ENCODE measurements around the gene NCOA7. TPM values are rescaled to one million over a fixed set of nuclear protein-coding genes. Genes with fewer than 3 reads are reported as not detected.
"Not testable (repeated sequence)": the region's sequence is repeated elsewhere in the genome, so short reads cannot be mapped to it uniquely, and the experiment has no call there.

NCOA7 gene
- total and polyA plus RNA-seq, 12 donors = 24.5 to 180 (median 70.8) TPM

DNA sequence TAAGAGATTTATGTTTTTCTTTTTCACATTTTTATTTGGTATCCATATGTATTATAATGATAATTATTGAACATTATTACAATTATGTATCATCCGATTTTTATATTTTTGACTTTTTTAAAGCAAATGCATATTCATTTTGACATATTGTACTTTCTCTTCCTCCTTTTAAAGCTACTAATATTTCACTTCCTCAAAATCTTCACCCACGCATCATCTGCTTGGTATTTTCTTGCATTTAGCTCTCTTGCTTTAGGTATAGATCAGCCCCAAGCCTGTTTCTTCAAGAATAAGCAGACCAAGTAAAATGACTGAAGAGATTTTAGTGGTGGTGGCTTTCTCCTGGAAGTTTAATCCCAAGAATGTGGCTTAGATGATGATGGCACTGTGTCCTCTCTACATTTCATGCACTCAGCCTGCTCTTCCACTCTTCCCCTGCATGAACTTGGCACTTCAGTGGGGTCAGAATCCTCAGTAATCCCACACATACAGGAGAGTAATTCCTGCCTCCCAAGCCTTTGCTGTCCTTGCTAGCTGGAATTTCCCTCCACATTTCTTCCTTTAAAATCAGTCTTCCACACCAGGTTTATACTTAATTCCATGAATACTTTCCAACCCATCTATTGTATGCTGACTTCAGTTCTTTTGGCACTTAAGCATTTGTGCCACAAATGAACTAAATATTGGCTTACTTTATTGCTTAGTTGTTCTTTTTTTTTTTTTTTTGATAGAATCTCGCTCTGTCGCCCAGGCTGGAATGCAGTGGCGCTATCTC, 8.2 kb downstream of the NCOA7 start:
- H3K4me1 ChIP-seq (replicated peaks in 1 of 2) = peaks cover 30 to 77% of the 10 kb centered on the region in 2 donors
- H3K27ac ChIP-seq = no peak overlapping the region
- WGBS, 4 donors = 83 to 91% (median 89%) methylated on average over 5 of the region's 5 CpGs
- H3K36me3 ChIP-seq (replicated peaks in 1 of 2) = no peaks in the 10 kb centered on the region
- no peak for DNase-seq
- H3K9me3 ChIP-seq (replicated peaks in 1 of 3) = no peaks in the 10 kb centered on the region
- TF ChIP-seq CTCF (IDR thresholded peaks at IDR 0.05) (no peak), POLR2A (IDR thresholded peaks at IDR 0.05) (no peak)
- H3K27me3 ChIP-seq = no peaks in the 10 kb centered on the region
- intact Hi-C loops (cut with DNase I) = no loop called here
- no peak overlapping the region for H3K4me3 ChIP-seq

DNA sequence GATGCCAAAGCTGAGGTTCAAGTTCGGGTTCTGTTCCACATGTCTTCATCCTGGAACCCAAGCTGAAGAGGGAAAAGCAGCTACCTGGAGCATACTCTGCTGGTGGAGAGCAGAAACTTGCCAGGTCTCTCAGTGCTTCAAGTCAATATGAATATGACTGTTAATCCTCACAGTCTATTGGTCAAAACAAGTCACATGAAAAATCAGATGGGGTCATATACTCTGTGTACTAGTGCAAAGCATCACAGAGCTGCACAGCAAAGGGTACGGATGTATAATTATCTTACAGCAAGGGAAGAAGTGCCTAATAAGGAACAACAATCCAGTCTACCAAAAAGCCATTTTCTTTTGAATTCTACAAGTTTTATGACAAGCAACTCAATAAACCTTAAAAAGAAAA, 11.6 kb downstream of the NCOA7 start:
- WGBS, 4 donors = 58 to 85% (median 64%) methylated on average over 2 of the region's 2 CpGs
- H3K9me3 ChIP-seq (replicated peaks in 1 of 3) = no peaks in the 10 kb centered on the region
- no peak overlapping the region for H3K4me3 ChIP-seq
- no peak for DNase-seq
- TF ChIP-seq POLR2A (IDR thresholded peaks at IDR 0.05) (no peak), CTCF (IDR thresholded peaks at IDR 0.05) (no peak)
- intact Hi-C loops (cut with DNase I) = no loop called here
- no peaks in the 10 kb centered on the region for H3K36me3 ChIP-seq (replicated peaks in 1 of 2)
- peaks cover 26 to 65% of the 10 kb centered on the region in 2 donors for H3K4me1 ChIP-seq (replicated peaks in 1 of 2)
- peak overlapping the region in 3 of 5 donors; percentile 10 to 71 (median 14) for H3K27ac ChIP-seq
- H3K27me3 ChIP-seq = no peaks in the 10 kb centered on the region

DNA sequence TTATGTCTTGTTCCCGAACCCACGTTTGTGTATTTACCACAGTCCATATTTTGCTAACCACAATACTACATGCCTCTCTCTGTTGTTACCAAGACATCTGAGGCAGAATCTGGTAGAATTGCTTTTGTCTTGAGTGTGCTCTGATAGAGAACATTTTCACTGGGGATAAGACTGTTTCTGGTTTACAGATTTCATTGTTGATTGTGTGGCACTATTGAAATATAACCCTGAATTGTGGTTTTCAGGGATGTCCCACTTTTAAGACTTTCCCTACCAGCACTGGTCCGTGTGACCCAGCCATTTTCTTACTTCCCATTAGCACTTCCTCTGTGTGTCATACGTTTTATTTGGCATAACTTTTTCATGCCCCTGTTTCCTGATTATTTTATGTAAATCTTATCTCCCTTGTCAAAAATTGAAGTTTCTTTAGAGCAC, 12.2 kb downstream of the NCOA7 start:
- Histone ChIP-seq H3K4me3 (no peak overlapping the region), H3K4me1 (replicated peaks in 1 of 2) (peaks cover 26 to 59% of the 10 kb centered on the region in 2 donors), H3K27me3 (no peaks in the 10 kb centered on the region), H3K36me3 (replicated peaks in 1 of 2) (no peaks in the 10 kb centered on the region), H3K27ac (peak overlapping the region; percentile 10 to 71 (median 34)), H3K9me3 (replicated peaks in 1 of 3) (no peaks in the 10 kb centered on the region)
- intact Hi-C loops (cut with DNase I) = no loop called here
- TF ChIP-seq POLR2A (IDR thresholded peaks at IDR 0.05) (no peak), CTCF (IDR thresholded peaks at IDR 0.05) (no peak)
- no peak for DNase-seq
- 24 to 42% (median 29%) methylated on average over 4 of the region's 4 CpGs for WGBS, 4 donors

DNA sequence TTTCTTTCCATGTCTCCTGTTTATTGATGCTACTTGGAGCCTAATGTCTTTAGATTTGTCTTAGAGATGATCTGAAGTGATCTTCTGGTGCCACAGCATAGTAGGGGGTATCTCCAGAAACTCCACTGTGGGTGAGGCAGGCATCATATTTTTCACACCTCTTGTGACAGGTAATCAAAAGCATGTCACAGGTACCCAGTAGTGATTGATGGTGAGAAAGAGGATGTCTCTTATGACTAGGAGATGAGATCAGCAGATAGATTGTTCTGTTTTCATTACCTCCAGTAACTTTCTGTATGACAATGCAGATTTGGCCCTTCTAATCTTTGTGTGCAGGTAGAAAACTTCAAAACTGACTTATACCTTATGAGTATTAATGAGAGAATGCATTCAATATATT, 13.5 kb downstream of the NCOA7 start:
- intact Hi-C loops (cut with DNase I) = no loop called here
- TF ChIP-seq CTCF (IDR thresholded peaks at IDR 0.05) (no peak), POLR2A (IDR thresholded peaks at IDR 0.05) (no peak)
- no peak overlapping the region for H3K27ac ChIP-seq
- H3K27me3 ChIP-seq = no peaks in the 10 kb centered on the region
- no peaks in the 10 kb centered on the region for H3K36me3 ChIP-seq (replicated peaks in 1 of 2)
- DNase-seq = no peak
- H3K9me3 ChIP-seq (replicated peaks in 1 of 3) = no peaks in the 10 kb centered on the region
- H3K4me3 ChIP-seq = no peak overlapping the region
- peaks cover 26 to 52% of the 10 kb centered on the region in 2 donors for H3K4me1 ChIP-seq (replicated peaks in 1 of 2)

DNA sequence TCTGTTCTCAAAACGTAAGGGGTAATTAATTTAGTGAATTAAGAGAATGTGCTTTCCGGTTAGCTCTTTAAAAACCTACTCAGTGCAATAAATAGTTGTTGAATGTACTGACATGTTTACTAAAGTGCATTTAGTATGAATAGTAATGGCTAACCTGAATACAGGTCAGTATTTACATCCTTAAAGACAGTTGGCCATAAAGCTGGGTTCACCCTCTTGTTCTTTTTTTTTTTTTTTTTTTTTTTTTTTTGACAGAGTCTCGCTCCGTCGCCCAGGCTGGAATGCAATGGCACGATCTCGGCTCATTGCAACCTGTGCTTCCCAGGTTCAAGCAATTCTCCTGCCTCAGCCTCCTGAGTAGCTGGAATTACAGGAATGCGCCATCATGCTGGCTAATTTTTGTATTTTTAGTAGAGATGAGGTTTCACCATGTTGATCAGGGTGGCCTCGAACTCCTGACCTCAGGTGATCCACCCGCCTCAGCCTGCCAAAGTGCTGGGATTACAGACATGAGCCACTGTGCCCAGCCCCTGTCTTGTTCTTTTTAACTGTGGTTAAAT, 14.2 kb downstream of the NCOA7 start:
- 86 to 90% (median 87%) methylated on average over 10 of the region's 10 CpGs for WGBS, 4 donors
- DNase-seq; H3K36me3 ChIP-seq (replicated peaks in 1 of 2); H3K9me3 ChIP-seq (replicated peaks in 1 of 3); intact Hi-C loops (cut with DNase I); H3K4me3 ChIP-seq; H3K27me3 ChIP-seq; H3K27ac ChIP-seq: not testable (repeated sequence)
- peaks cover 26 to 52% of the 10 kb centered on the region in 2 donors for H3K4me1 ChIP-seq (replicated peaks in 1 of 2)

Data from adrenal gland (tissue), 12 donors.